ENCODE data around the gene BRI3. TPM values are rescaled to one million over a fixed set of nuclear protein-coding genes. Genes with fewer than 3 reads are reported as not detected.

BRI3 gene
- total and polyA plus RNA-seq, 12 donors: 50.2 to 379 (median 182) TPM

DNA sequence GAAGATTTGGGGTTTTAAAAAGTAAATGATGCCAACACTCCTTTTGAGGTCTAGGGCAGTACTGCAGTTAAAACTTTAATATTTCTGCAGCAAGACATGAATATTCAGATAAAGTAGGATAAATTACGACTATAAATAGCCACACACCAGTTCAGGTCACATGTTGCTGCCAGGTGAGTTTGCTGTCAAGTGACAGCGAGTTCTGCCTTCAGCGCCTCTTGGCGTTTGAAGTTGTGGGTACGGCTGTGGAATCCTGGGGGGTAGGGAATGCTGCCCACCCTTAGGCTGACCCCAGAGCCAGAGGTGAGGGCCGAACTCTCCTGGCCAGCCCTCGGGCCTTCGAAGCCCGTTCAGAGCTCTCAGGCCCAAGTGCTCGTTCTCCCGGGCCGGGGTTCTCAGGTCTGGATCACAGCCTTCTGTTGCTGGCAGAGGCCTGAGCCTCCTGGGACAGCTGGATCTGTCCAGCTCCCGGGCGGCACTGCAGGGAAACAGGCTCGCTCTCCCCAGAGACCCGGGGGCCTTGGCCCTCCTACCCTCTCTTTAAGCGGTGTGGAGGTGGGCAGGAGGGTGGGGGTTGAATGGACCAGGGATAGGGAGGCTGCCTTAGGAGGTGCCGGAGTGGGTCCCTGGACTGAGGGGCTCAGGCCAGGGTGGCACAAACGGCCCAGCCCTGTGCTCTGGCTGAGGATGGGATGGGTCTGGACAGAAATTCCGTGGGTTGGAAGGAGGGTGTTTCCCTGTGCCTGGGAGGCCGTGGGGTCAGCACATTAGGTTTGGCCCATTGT, 5.4 kb downstream of the BRI3 start:
- Histone ChIP-seq H3K27me3 (no peaks in the 10 kb centered on the region), H3K4me3 (peak overlapping the region in 1 of 4 donors; percentile 73), H3K9me3 (replicated peaks in 1 of 3) (no peaks in the 10 kb centered on the region), H3K36me3 (replicated peaks in 1 of 2) (peaks cover 0 to 17% of the 10 kb centered on the region in 2 donors), H3K4me1 (replicated peaks in 1 of 2) (peaks cover 49 to 66% of the 10 kb centered on the region in 2 donors), H3K27ac (peak overlapping the region; percentile 80 to 98 (median 91))
- peak in 1 of 7 donors; percentile 50 for DNase-seq
- no peak for TF ChIP-seq POLR2A (IDR thresholded peaks at IDR 0.05)
- TF ChIP-seq, protein P1, sequence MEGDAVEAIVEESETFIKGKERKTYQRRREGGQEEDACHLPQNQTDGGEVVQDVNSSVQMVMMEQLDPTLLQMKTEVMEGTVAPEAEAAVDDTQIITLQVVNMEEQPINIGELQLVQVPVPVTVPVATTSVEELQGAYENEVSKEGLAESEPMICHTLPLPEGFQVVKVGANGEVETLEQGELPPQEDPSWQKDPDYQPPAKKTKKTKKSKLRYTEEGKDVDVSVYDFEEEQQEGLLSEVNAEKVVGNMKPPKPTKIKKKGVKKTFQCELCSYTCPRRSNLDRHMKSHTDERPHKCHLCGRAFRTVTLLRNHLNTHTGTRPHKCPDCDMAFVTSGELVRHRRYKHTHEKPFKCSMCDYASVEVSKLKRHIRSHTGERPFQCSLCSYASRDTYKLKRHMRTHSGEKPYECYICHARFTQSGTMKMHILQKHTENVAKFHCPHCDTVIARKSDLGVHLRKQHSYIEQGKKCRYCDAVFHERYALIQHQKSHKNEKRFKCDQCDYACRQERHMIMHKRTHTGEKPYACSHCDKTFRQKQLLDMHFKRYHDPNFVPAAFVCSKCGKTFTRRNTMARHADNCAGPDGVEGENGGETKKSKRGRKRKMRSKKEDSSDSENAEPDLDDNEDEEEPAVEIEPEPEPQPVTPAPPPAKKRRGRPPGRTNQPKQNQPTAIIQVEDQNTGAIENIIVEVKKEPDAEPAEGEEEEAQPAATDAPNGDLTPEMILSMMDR (IDR thresholded peaks at IDR 0.05): peak in 1 of 6 experiments; percentile 19
- WGBS, 4 donors: 56 to 75% (median 69%) methylated on average over 11 to 21 of the region's 21 CpGs
- intact Hi-C loops (cut with DNase I): no loop called here

DNA sequence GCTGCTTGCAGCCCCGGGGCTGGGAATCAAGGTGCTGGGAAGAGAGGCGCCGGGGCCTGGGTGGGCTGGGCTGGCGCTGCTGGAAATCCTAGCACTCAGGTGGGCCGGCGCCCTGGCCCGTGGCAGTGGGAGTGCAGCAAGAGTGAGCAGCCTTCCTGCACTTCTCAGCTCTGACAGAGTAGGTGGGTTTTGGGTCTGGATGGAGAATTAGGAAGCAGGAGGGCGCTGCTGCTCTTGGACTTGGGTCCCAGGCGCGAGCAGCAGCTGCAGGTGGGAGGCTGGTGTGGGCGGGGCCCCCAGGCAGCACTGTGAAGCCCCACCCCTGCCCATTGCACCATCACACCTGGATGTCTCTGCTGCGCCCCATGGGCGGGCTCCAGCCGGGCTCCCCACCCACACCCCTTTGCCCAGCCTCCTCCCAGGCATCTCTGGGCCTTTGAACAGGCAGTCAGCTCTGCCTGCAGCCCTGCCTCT, 6.0 kb downstream of the BRI3 start:
- Histone ChIP-seq H3K9me3 (replicated peaks in 1 of 3) (no peaks in the 10 kb centered on the region), H3K36me3 (replicated peaks in 1 of 2) (peaks cover 0 to 23% of the 10 kb centered on the region in 2 donors), H3K4me1 (replicated peaks in 1 of 2) (peaks cover 49 to 66% of the 10 kb centered on the region in 2 donors), H3K27me3 (no peaks in the 10 kb centered on the region), H3K27ac (peak overlapping the region in 3 of 5 donors; percentile 91 to 98 (median 94)), H3K4me3 (peak overlapping the region in 1 of 4 donors; percentile 73)
- DNase-seq: peak in 1 of 7 donors; percentile 32
- no peak for TF ChIP-seq POLR2A (IDR thresholded peaks at IDR 0.05)
- TF ChIP-seq, protein P1 (IDR thresholded peaks at IDR 0.05): no peak
- WGBS, 4 donors: 78 to 96% (median 81%) methylated on average over 7 to 14 of the region's 14 CpGs
- intact Hi-C loops (cut with DNase I): no loop called here

DNA sequence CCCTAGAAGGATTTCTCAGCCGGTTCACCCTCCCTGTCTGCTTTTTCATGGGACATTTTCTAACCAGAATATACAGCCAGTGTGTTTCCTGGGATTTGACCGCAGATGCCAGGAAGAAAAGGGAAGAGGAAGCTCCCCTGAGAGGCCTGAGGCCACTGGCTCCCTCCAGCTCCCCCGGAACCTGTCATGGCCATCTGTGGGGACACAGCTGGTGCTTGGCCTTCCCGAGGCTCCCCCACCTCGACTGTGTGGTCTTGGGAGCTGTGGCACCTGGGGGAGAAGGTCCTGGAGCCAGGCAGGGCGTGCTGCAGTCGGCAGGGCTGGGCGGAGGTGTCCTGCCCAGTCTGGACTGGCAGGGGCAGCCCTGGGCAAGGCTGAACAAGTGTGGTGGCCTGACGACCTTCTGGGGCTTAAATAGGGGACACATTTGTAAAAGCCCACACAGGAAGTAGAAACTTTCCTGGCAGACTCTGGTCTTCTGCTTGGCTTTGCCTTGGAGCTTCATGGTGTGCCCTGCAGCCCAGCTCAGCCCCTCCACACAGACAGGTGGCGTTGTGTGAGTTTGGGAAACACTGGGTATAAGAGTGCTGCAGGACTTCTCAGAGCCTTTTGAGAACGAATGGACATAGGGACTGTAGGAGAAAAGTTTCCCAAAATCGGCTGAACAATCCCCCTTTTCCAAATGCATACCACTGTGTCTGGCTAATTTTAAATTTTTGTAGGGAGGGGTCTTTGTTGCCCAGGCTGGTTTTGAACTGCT, 6.8 kb downstream of the BRI3 start:
- Histone ChIP-seq H3K4me3 (no peak overlapping the region), H3K27ac (peak overlapping the region in 2 of 5 donors; percentile 91 to 98), H3K9me3 (replicated peaks in 1 of 3) (no peaks in the 10 kb centered on the region), H3K4me1 (replicated peaks in 1 of 2) (peaks cover 43 to 60% of the 10 kb centered on the region in 2 donors), H3K27me3 (no peaks in the 10 kb centered on the region), H3K36me3 (replicated peaks in 1 of 2) (peaks cover 0 to 30% of the 10 kb centered on the region in 2 donors)
- TF ChIP-seq, protein P1 (IDR thresholded peaks at IDR 0.05): no peak
- no peak for TF ChIP-seq POLR2A (IDR thresholded peaks at IDR 0.05)
- peak in 1 of 7 donors; percentile 27 for DNase-seq
- intact Hi-C loops (cut with DNase I): no loop called here
- 57 to 66% (median 60%) methylated on average over 6 to 12 of the region's 12 CpGs for WGBS, 4 donors

DNA sequence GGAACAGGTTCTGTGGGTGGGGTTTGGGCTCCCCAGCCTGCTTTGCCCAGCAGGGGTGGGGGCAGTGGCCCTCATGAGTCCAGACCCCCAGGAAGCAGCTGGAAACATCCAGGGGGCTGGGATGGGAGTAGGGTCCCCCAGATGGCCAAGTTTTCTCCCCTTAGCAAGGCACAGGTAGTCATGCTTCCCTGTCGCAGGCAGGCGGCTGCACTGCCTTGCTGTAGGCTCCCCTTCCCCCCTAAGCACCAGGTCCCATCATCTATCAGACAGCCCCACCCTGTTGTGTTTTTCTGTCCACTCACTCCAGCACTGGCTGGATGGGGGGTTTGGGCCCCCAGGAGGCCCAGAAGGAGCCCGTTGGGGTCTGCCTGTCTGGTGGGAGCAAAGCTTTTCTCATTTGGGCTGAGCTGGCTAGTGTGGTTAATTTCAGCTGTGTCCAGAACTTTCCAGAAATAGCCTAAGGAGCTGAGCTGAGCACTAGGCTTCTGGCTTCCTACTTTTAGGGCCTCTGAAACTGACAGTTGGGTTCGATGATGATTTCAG, 7.9 kb downstream of the BRI3 start:
- Histone ChIP-seq H3K4me3 (no peak overlapping the region), H3K36me3 (replicated peaks in 1 of 2) (peaks cover 0 to 40% of the 10 kb centered on the region in 2 donors), H3K4me1 (replicated peaks in 1 of 2) (peaks cover 32 to 48% of the 10 kb centered on the region in 2 donors), H3K9me3 (replicated peaks in 1 of 3) (no peaks in the 10 kb centered on the region), H3K27me3 (no peaks in the 10 kb centered on the region), H3K27ac (peak overlapping the region in 3 of 5 donors; percentile 28 to 71 (median 51))
- TF ChIP-seq, protein P1 (IDR thresholded peaks at IDR 0.05): no peak
- TF ChIP-seq POLR2A (IDR thresholded peaks at IDR 0.05): no peak
- 65 to 83% (median 77%) methylated on average over 3 to 4 of the region's 4 CpGs for WGBS, 4 donors
- DNase-seq: no peak
- intact Hi-C loops (cut with DNase I): no loop called here
